Smooth muscle cell (in vitro differentiated cells): ENCODE data around the gene ABTB1. TPM values are rescaled to one million over a fixed set of nuclear protein-coding genes. Genes with fewer than 3 reads are reported as not detected.

Source experiments
- DNase-seq: peaks from one replicate; lab custom pipeline; 2025; ENCODE audit not compliant: unreplicated experiment; lab: John Stamatoyannopoulos, UW
- H2AFZ ChIP-seq: fragments of 200-600 bp; sonication (generic); 2 replicates; pipeline ENCODE4 v1.6.0; 2016; ENCODE audit warnings: antibody characterized with exemption, low read depth, mild to moderate bottlenecking
- H3F3A ChIP-seq: fragments of 200-600 bp; sonication (generic); 2 replicates; pipeline ENCODE4 v1.6.0; 2017; ENCODE audit warnings: antibody characterized with exemption, low read depth
- H3K27ac ChIP-seq: fragments of 200-600 bp; sonication (generic); 2 replicates; pipeline ENCODE4 v1.5.1; 2016; ENCODE audit warnings: low read depth, mild to moderate bottlenecking
- H3K27me3 ChIP-seq: fragments of 200-600 bp; sonication (generic); 2 replicates; pipeline ENCODE4 v1.6.1; 2016; ENCODE audit warnings: low read depth, mild to moderate bottlenecking
- H3K36me3 ChIP-seq: fragments of 200-600 bp; sonication (generic); 2 replicates; pipeline ENCODE4 v1.5.1; 2016; ENCODE audit warnings: low read depth
- H3K4me1 ChIP-seq: fragments of 200-600 bp; sonication (generic); 2 replicates; pipeline ENCODE4 v1.5.1; 2016; ENCODE audit warnings: low read depth
- H3K4me2 ChIP-seq: fragments of 200-600 bp; sonication (generic); 2 replicates; pipeline ENCODE4 v1.6.0; 2016; ENCODE audit warnings: mild to moderate bottlenecking
- H3K4me3 ChIP-seq: fragments of 200-600 bp; sonication (generic); 2 replicates; pipeline ENCODE4 v1.5.1; 2016; ENCODE audit warnings: mild to moderate bottlenecking
- H3K79me2 ChIP-seq: fragments of 200-600 bp; sonication (generic); 2 replicates; pipeline ENCODE4 v1.6.0; 2016; ENCODE audit warnings: low read depth, mild to moderate bottlenecking
- H3K9ac ChIP-seq: fragments of 200-600 bp; sonication (generic); 2 replicates; pipeline ENCODE4 v1.6.0; 2016; ENCODE audit warnings: low read depth
- H3K9me3 ChIP-seq: fragments of 200-600 bp; sonication (generic); replicated peaks from 2 replicates; pipeline ENCODE4 v1.5.1; 2016; ENCODE audit warnings: low read depth
- H4K20me1 ChIP-seq: fragments of 200-600 bp; sonication (generic); 2 replicates; pipeline ENCODE4 v1.6.0; 2016; ENCODE audit warnings: low read depth
- CTCF ChIP-seq: fragments of 200-600 bp; sonication (generic); IDR thresholded peaks from 2 replicates; pipeline ENCODE4 v1.5.1; 2017; ENCODE audit warnings: borderline replicate concordance, mild to moderate bottlenecking, antibody characterized with exemption; ENCODE audit not compliant: insufficient read depth, poor library complexity, severe bottlenecking
- WGBS: methylation state at CpG from one replicate; pipeline ENCODE4 v1.1.7; 2016; ENCODE audit warnings: low lambda C conversion rate; 5-methylcytosine and 5-hydroxymethylcytosine counted together
- polyA plus RNA-seq: library from polyadenylated mRNA; unstranded; fragments of >200 nt; fragmentation: Nextera tagmentation; extraction: Ambion mirVana; gene quantifications from 2 replicates; pipeline ENCODE4 v1.2.1, GENCODE V29; 2016
- total RNA-seq: library from RNA; depleted of rRNA; stranded (reverse); fragments of >200 nt; gene quantifications from 2 replicates; pipeline ENCODE4 v1.2.3, GENCODE V29; 2014

ABTB1 gene
- total and polyA plus RNA-seq, 2 experiments from 2014 or later: 2.8 to 17.9 TPM

GRCh38 chr3:127729556-127730056 lies 56.9 kb downstream of the ABTB1 start:
- Histone ChIP-seq H2AFZ (no peak overlapping the region), H3K9ac (no peak overlapping the region), H3K9me3 (no peaks in the 10 kb centered on the region), H3K4me2 (no peak overlapping the region), H4K20me1 (no peaks in the 10 kb centered on the region), H3K79me2 (no peaks in the 10 kb centered on the region), H3K27me3 (no peaks in the 10 kb centered on the region), H3F3A (no peaks in the 10 kb centered on the region), H3K4me3 (no peak overlapping the region), H3K27ac (no peak overlapping the region), H3K4me1 (peaks cover 21% of the 10 kb centered on the region), H3K36me3 (no peaks in the 10 kb centered on the region)
- WGBS: 86% methylated on average over 4 of the region's 4 CpGs
- no peak for TF ChIP-seq CTCF
- no peak for DNase-seq

- H3K27ac ChIP-seq: no peak overlapping the region
- H3K4me1 ChIP-seq: peaks cover 25% of the 10 kb centered on the region
- no peak overlapping the region for H3K9ac ChIP-seq
- no peaks in the 10 kb centered on the region for H3K36me3 ChIP-seq
- no peak overlapping the region for H3K4me2 ChIP-seq
- H4K20me1 ChIP-seq: no peaks in the 10 kb centered on the region
- no peaks in the 10 kb centered on the region for H3K9me3 ChIP-seq
- WGBS: 89% methylated on average over 8 of the region's 8 CpGs
- no peak for TF ChIP-seq CTCF
- no peaks in the 10 kb centered on the region for H3K79me2 ChIP-seq
- no peak for DNase-seq
- H3K27me3 ChIP-seq: no peaks in the 10 kb centered on the region
- H3K4me3 ChIP-seq: no peak overlapping the region
- peaks cover 3% of the 10 kb centered on the region for H3F3A ChIP-seq
- no peak overlapping the region for H2AFZ ChIP-seq
Observed at GRCh38 chr3:127730171-127730570, 57.4 kb downstream of the ABTB1 start.

Other genes starting within 250 kb of the ABTB1 start
- gene TPRA1, start 82.2 kb upstream of the ABTB1 start, total RNA-seq: 21.6 and 25.9 TPM in 2 replicates
- gene TPRA1, start 82.2 kb upstream of the ABTB1 start, polyA plus RNA-seq: 33.0 and 43.5 TPM in 2 replicates
- 16.4 and 18.0 TPM in 2 replicates for gene MCM2, start 74.5 kb upstream of the ABTB1 start, total RNA-seq
- gene MCM2, start 74.5 kb upstream of the ABTB1 start, polyA plus RNA-seq: 16.3 and 16.6 TPM in 2 replicates
- gene PODXL2, start 43.8 kb upstream of the ABTB1 start, total RNA-seq: 4.1 and 4.2 TPM in 2 replicates
- gene PODXL2, start 43.8 kb upstream of the ABTB1 start, polyA plus RNA-seq: 6.0 and 9.7 TPM in 2 replicates
- 4.4 and 13.6 TPM in 2 replicates for gene MGLL, start 149.6 kb downstream of the ABTB1 start, total RNA-seq
- gene MGLL, start 149.6 kb downstream of the ABTB1 start, polyA plus RNA-seq: 22.5 and 37.3 TPM in 2 replicates
- gene KBTBD12, start 242.3 kb downstream of the ABTB1 start, total RNA-seq: not detected in 2 replicates
- gene KBTBD12, start 242.3 kb downstream of the ABTB1 start, polyA plus RNA-seq: not detected in 2 replicates